GM12873 (cell line): ENCODE measurements around the gene KIF26A.

Source experiments
- TF ChIP-seq, protein P1 (sequence below): IDR thresholded peaks from 2 replicates; pipeline ENCODE4 v1.5.1; 2012; ENCODE audit warnings: low read depth, mild to moderate bottlenecking, moderate library complexity, low read length, control low read depth; ENCODE audit not compliant: insufficient read depth; ENCODE audit errors: missing control alignments

KIF26A gene

DNA sequence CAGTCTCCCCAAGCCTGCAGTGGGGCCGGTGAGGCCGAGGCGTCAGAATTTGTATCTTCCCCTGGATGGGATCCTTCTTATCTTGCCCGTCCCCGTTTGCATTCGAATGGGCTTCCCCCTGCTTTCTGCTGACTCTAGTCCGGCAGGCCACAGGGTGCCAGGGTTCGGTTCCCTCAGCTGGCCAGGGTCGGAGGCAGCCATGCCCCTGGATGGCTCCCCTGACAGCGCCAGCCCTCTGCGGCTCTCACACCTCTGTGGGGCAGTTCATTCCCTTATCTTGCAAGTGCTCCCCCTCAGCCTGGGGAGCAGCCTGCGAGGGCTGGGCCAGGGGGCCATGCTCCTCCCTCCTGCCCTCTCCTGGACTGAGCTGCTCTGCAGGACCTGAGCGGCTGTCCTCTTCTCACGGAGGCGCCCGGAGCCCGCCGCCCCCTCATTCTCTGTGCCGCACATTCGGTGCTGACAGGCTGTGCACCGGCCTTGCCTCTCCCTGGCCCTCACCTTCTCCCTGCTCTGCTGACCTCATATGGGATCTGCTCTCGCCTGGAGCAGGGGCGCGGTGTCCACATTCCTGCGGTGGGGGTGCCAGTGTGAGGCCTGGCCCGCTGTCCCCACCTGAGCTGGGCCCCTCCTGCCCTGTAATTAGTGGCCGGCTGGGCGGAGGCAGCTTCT, 32.8 kb downstream of the KIF26A start:
- TF ChIP-seq, protein P1, sequence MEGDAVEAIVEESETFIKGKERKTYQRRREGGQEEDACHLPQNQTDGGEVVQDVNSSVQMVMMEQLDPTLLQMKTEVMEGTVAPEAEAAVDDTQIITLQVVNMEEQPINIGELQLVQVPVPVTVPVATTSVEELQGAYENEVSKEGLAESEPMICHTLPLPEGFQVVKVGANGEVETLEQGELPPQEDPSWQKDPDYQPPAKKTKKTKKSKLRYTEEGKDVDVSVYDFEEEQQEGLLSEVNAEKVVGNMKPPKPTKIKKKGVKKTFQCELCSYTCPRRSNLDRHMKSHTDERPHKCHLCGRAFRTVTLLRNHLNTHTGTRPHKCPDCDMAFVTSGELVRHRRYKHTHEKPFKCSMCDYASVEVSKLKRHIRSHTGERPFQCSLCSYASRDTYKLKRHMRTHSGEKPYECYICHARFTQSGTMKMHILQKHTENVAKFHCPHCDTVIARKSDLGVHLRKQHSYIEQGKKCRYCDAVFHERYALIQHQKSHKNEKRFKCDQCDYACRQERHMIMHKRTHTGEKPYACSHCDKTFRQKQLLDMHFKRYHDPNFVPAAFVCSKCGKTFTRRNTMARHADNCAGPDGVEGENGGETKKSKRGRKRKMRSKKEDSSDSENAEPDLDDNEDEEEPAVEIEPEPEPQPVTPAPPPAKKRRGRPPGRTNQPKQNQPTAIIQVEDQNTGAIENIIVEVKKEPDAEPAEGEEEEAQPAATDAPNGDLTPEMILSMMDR, result no peak

DNA sequence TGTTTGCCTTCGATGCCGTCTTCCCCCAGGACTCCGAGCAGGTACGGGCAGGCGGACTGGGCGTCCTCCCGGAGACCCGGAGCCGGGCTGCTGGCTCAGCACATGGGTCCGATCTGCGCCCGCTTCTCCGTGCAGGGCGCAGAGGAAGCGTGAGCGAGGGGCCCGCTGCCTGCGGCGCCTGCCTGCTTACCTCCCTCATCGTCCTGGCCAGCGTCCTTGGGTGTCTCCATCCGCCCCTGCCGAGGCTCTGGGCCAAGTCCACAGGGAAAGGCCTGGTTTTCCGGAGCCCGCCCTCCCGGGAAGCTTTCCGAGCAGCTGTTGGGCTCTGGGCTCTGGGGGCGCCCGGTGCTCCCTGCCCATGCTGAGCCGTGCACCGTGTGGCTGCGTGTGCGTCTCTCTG, 33.5 kb downstream of the KIF26A start:
- TF ChIP-seq, protein P1, result no peak

DNA sequence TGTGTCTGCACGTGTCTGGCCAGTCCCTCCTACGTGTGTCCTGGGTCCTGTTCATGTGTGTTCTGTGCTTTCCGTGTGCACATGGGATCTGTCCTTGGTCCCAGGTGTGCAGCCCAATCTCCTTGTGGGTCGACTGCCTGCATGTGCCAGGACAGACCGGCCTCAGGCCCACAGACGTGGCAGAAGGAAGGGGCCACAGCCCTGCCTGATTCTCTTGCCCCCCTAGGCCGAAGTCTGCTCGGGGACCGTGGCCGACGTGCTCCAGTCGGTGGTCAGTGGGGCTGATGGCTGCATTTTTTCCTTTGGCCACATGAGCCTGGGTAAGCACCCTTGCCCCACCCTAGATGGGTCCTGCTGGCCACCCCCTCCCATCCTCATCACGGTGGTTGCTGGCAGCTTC, 34.0 kb downstream of the KIF26A start:
- TF ChIP-seq, protein P1, result no peak

DNA sequence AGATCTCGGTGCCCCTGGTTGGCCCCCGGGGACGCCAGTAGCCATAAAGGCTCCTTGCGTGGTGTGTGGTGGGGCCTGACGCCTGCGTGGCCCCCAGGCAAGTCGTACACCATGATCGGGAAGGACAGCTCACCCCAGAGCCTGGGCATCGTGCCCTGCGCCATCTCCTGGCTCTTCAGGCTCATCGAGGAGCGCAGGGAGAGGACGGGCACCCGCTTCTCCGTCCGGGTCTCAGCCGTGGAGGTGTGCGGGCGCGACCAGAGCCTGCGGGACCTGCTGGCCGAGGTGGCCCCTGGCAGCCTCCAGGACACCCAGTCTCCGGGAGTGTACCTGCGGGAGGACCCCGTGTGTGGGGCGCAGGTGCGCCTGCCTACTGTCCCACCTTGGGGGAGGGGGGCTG, 34.5 kb downstream of the KIF26A start:
- TF ChIP-seq, protein P1, result no peak

DNA sequence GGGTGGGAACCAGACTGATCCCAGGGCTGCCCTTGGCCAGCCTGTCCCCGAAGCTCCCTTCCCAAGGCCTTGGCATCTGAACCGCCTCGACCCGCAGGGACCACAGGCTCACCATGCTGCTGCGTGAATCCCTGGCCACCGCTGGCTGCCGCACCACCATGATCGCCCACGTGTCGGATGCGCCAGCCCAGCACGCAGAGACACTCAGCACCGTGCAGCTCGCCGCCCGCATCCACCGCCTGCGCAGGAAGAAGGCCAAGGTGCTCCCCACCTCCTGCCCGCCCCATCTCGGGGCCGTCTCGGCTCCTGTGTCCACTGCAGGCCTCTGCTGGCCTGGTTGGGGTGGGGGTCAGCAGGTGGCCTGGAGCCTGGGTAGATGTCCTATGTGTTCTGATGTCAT, 35.7 kb downstream of the KIF26A start:
- TF ChIP-seq, protein P1, result no peak

DNA sequence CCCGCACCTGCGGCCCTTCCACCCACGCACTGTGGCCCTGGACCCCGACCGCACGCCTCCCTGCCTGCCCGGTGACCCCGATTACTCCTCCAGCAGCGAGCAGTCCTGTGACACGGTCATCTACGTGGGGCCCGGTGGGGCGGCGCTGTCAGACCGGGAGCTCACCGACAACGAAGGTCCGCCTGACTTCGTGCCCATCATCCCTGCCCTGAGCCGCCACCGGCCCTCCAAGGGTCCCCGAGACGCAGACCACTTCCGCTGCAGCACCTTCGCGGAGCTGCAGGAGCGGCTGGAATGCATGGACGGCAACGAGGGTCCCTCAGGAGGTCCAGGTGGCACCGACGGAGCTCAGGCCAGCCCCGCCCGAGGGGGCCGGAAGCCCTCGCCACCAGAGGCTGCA, 36.7 kb downstream of the KIF26A start:
- TF ChIP-seq, protein P1, result no peak

DNA sequence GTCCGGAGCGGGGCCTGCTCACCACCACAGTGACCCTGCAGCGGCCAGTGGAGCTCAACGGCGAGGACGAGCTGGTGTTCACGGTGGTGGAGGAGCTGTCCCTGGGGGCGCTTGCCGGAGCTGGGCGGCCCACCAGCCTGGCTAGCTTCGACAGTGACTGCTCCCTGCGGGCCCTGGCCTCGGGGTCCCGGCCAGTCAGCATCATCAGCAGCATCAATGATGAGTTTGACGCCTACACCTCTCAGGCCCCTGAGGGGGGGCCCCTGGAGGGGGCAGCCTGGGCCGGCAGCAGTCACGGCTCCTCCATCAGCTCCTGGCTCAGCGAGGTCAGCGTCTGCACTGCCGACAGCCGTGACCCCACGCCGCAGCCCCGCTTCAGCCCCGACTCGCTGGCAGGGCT, 37.4 kb downstream of the KIF26A start:
- TF ChIP-seq, protein P1, result no peak
